GM23338 (cell line): ENCODE data around the gene GAS6. TPM values are rescaled to one million over a fixed set of nuclear protein-coding genes. Genes with fewer than 3 reads are reported as not detected.

Source experiments
- ATAC-seq: fragments of 200-7000 bp; cut with Tn5 transposase; 3 replicates; pipeline ENCODE4 v1.9.1; 2020
- DNase-seq: peaks from one replicate; pipeline ENCODE4 v3.0.0-alpha.2; 2015; ENCODE audit warnings: low spot score
- H2AFZ ChIP-seq: fragments of 200-600 bp; sonication (generic); 2 replicates; pipeline ENCODE4 v1.8.0; 2016; ENCODE audit warnings: antibody characterized with exemption, mild to moderate bottlenecking, moderate library complexity
- H3F3A ChIP-seq: fragments of 200-600 bp; sonication (generic); replicated peaks from 2 replicates; pipeline ENCODE4 v1.8.0; 2017; ENCODE audit warnings: antibody characterized with exemption, mixed run types, low read depth
- H3K27ac ChIP-seq: fragments of 200-600 bp; sonication (generic); 2 replicates; pipeline ENCODE4 v1.6.1; 2016; ENCODE audit warnings: low read depth
- H3K27me3 ChIP-seq: fragments of 200-600 bp; sonication (generic); 2 replicates; pipeline ENCODE4 v1.8.0; 2016; ENCODE audit warnings: mild to moderate bottlenecking, mixed run types, moderate library complexity; ENCODE audit not compliant: insufficient read depth
- H3K36me3 ChIP-seq: fragments of 200-600 bp; sonication (generic); 2 replicates; pipeline ENCODE4 v1.8.0; 2016; ENCODE audit warnings: mild to moderate bottlenecking; ENCODE audit not compliant: insufficient read depth
- H3K4me1 ChIP-seq: fragments of 200-600 bp; sonication (generic); 2 replicates; pipeline ENCODE4 v1.8.0; 2016; ENCODE audit warnings: mild to moderate bottlenecking, moderate library complexity; ENCODE audit not compliant: insufficient read depth
- H3K4me2 ChIP-seq: fragments of 200-600 bp; sonication (generic); 2 replicates; pipeline ENCODE4 v1.7.1; 2017; ENCODE audit warnings: mixed run types
- H3K4me3 ChIP-seq: fragments of 200-600 bp; sonication (generic); 2 replicates; pipeline ENCODE4 v1.6.1; 2016; ENCODE audit warnings: mixed run types
- H3K79me2 ChIP-seq: fragments of 200-600 bp; sonication (generic); replicated peaks from 2 replicates; pipeline ENCODE4 v1.8.0; 2017; ENCODE audit warnings: mild to moderate bottlenecking; ENCODE audit not compliant: insufficient read depth
- H3K9me2 ChIP-seq: fragments of 200-600 bp; sonication (generic); 2 replicates; pipeline ENCODE4 v1.8.0; 2017; ENCODE audit not compliant: insufficient read depth
- H4K20me1 ChIP-seq: fragments of 200-600 bp; sonication (generic); replicated peaks from 2 replicates; pipeline ENCODE4 v1.8.0; 2017; ENCODE audit warnings: mild to moderate bottlenecking; ENCODE audit not compliant: insufficient read depth
- H3K27ac Mint-ChIP-seq: 2 replicates; pipeline ENCODE4 v1.8.0; 2020; ENCODE audit warnings: inconsistent platforms, mild to moderate bottlenecking, moderate library complexity, mixed read lengths
- H3K27me3 Mint-ChIP-seq: 3 replicates; pipeline ENCODE4 v1.8.0; 2022; ENCODE audit warnings: low read depth, mild to moderate bottlenecking, moderate library complexity, mixed read lengths, inconsistent platforms; ENCODE audit not compliant: insufficient read depth, poor library complexity
- H3K36me3 Mint-ChIP-seq: 3 replicates; pipeline ENCODE4 v1.8.0; 2021; ENCODE audit warnings: low read depth, mild to moderate bottlenecking, inconsistent platforms, moderate library complexity, mixed read lengths
- H3K4me1 Mint-ChIP-seq: 3 replicates; pipeline ENCODE4 v1.8.0; 2020; ENCODE audit warnings: mild to moderate bottlenecking, inconsistent platforms, mixed read lengths
- H3K4me3 Mint-ChIP-seq: 3 replicates; pipeline ENCODE4 v1.8.0; 2021; ENCODE audit warnings: moderate library complexity, mild to moderate bottlenecking, inconsistent platforms, mixed read lengths
- H3K9me3 Mint-ChIP-seq: 3 replicates; pipeline ENCODE4 v1.8.0; 2020; ENCODE audit warnings: moderate library complexity, mild to moderate bottlenecking, inconsistent platforms, mixed read lengths
- CREB1 ChIP-seq: fragments of 250-450 bp; sonication (Bioruptor Pico); IDR thresholded peaks from 2 replicates; pipeline ENCODE4 v1.5.0; 2020; ENCODE audit warnings: low read depth, mild to moderate bottlenecking, moderate library complexity
- CTCF ChIP-seq, 2 experiments: fragments of 200-600 bp in 1 of 2; sonication (generic) in 1 of 2; conservative IDR thresholded peaks; 2 replicates each; pipeline versions ENCODE4 v1.5.1 to v1.6.1; 2016 to 2017; ENCODE audit warnings: antibody characterized with exemption in 2 of 2, low read depth in 2 of 2, mild to moderate bottlenecking in 2 of 2, moderate library complexity in 1 of 2
- ETS1 ChIP-seq: IDR thresholded peaks from 2 replicates; pipeline ENCODE4 v1.6.1; 2016; ENCODE audit warnings: antibody characterized with exemption
- EZH2 ChIP-seq: fragments of 200-600 bp; sonication (generic); IDR thresholded peaks from one replicate; pipeline ENCODE4 v1.8.0; 2017; ENCODE audit warnings: antibody characterized with exemption, mild to moderate bottlenecking, low read depth; ENCODE audit not compliant: unreplicated experiment
- EZH2phosphoT487 ChIP-seq: fragments of 200-600 bp; sonication (generic); IDR thresholded peaks from one replicate; pipeline ENCODE4 v1.8.1; 2018; ENCODE audit warnings: antibody characterized with exemption; ENCODE audit not compliant: unreplicated experiment
- JUNB ChIP-seq: IDR thresholded peaks from one replicate; pipeline ENCODE4 v1.6.1; 2016; ENCODE audit warnings: antibody characterized with exemption; ENCODE audit not compliant: unreplicated experiment
- NANOG ChIP-seq: IDR thresholded peaks from 2 replicates; pipeline ENCODE4 v1.6.1; 2016; ENCODE audit warnings: antibody characterized with exemption, borderline replicate concordance
- POLR2AphosphoS5 ChIP-seq: IDR thresholded peaks from 2 replicates; pipeline ENCODE4 v1.6.1; 2016; ENCODE audit warnings: antibody characterized with exemption, low read depth
- STAT1 ChIP-seq: IDR thresholded peaks from one replicate; pipeline ENCODE4 v1.6.1; 2016; ENCODE audit warnings: antibody characterized with exemption; ENCODE audit not compliant: unreplicated experiment
- ZNF114 ChIP-seq: fragments of 250-450 bp; sonication (Bioruptor Pico); IDR thresholded peaks from 2 replicates; pipeline ENCODE4 v1.5.0; 2020; ENCODE audit warnings: mild to moderate bottlenecking, moderate library complexity
- ZNF331 ChIP-seq: fragments of 250-450 bp; sonication (Bioruptor Pico); IDR thresholded peaks from 2 replicates; pipeline ENCODE4 v1.5.0; 2020; ENCODE audit warnings: low read depth, mild to moderate bottlenecking, moderate library complexity
- ZNF462 ChIP-seq: fragments of 250-450 bp; sonication (Bioruptor Pico); IDR thresholded peaks from 2 replicates; pipeline ENCODE4 v1.5.0; 2020; ENCODE audit warnings: mild to moderate bottlenecking, moderate library complexity
- polyA plus RNA-seq: library from polyadenylated mRNA; unstranded; fragments of >200 nt; fragmentation: Nextera tagmentation; extraction: Ambion mirVana; gene quantifications from 2 replicates; pipeline ENCODE4 v1.2.1, GENCODE V29; 2016
- total RNA-seq: library from RNA; depleted of rRNA; stranded (reverse); fragments of >200 nt; shearing (Covaris generic); gene quantifications from 2 replicates; pipeline ENCODE4 v1.2.3, GENCODE V29; 2014

Gene GAS6
- total and polyA plus RNA-seq, 2 experiments from 2014 or later = 7.9 to 21.2 TPM

- TF ChIP-seq CTCF (conservative IDR thresholded peaks at IDR 0.05; ENCODE audit: low read depth in 2 of 2) (no peak), EZH2 (no peak), JUNB (no peak), EZH2phosphoT487 (no peak)
Measured at GRCh38 chr13:113832205-113832604, 31.7 kb downstream of the GAS6 start (continued).

GRCh38 chr13:113831061-113831460 lies 32.8 kb downstream of the GAS6 start:
- Histone ChIP-seq H3K4me2 (no peak overlapping the region), H3K36me3 (no peaks in the 10 kb centered on the region), H3K4me1 (no peaks in the 10 kb centered on the region), H3F3A (no peaks in the 10 kb centered on the region), H3K4me3 (no peak overlapping the region), H3K79me2 (no peaks in the 10 kb centered on the region), H2AFZ (no peak overlapping the region), H3K27me3 (no peaks in the 10 kb centered on the region), H3K9me2 (no peaks in the 10 kb centered on the region), H3K27ac (no peak overlapping the region), H4K20me1 (no peaks in the 10 kb centered on the region)
- Mint-ChIP-seq H3K27ac (no peak overlapping the region), H3K9me3 (peaks cover 2% of the 10 kb centered on the region; the same call in 2 of the 3 replicates), H3K36me3 (peaks cover 29% of the 10 kb centered on the region), H3K4me1 (no peaks in the 10 kb centered on the region; the same call in 2 of the 3 replicates), H3K4me3 (no peak overlapping the region), H3K27me3 (peaks cover 3% of the 10 kb centered on the region)
- no peak for ATAC-seq
- DNase-seq = no peak
- TF ChIP-seq ZNF114 (CRISPR knock-in tag) = no peak
- TF ChIP-seq CREB1 (CRISPR knock-in tag) = no peak
- TF ChIP-seq EZH2phosphoT487 = no peak
- no peak for TF ChIP-seq STAT1
- no peak for TF ChIP-seq POLR2AphosphoS5
- TF ChIP-seq NANOG = no peak
- TF ChIP-seq CTCF (conservative IDR thresholded peaks at IDR 0.05; ENCODE audit: low read depth in 2 of 2) = no peak
- no peak for TF ChIP-seq EZH2
- no peak for TF ChIP-seq JUNB
- TF ChIP-seq ZNF331 (CRISPR knock-in tag) = no peak
- no peak for TF ChIP-seq ETS1
- TF ChIP-seq ZNF462 (CRISPR knock-in tag) = no peak
